DND-41 (cell line): Measurements from ENCODE around the gene CD320.

Source experiments
- EZH2 ChIP-seq: IDR thresholded peaks from 3 replicates; pipeline ENCODE4 v1.6.1; 2012; ENCODE audit warnings: borderline replicate concordance, low read depth, mild to moderate bottlenecking, moderate library complexity, low read length, inconsistent platforms; ENCODE audit not compliant: severe bottlenecking
- TF ChIP-seq, protein P1 (sequence below): IDR thresholded peaks from 2 replicates; pipeline ENCODE4 v1.5.1; 2012; ENCODE audit warnings: borderline replicate concordance, low read length, moderate library complexity, mild to moderate bottlenecking; ENCODE audit not compliant: poor library complexity, severe bottlenecking; ENCODE audit errors: extremely low read depth

DNA sequence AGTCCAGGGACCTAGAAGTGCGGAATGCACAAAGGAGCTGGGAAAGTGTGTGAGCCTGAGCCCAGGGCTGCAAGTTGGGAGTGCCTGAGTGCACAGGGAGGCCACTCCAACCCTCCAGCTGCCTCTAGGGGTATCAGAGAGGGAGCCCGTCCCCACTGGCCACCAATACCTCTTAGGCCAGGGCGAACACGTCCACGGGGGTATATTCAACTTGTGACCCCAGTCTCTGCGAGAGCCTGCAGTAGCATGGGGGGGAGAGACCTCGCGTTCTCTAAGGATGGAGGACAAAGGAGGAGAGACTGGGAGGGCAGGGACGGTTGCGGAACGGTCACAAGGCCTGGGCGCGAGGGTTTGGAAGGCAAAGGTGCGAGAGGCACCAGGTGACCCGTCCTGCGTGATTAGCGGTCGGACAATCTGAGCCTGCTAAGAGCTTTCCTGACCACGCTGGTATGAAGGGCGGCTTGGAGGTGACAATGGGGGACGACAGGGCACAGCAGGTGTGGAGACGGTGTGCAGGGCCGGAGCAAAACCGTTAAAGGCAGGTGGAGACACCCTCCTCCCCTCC lies 676 bp downstream of the CD320 start:
- TF ChIP-seq, protein P1, sequence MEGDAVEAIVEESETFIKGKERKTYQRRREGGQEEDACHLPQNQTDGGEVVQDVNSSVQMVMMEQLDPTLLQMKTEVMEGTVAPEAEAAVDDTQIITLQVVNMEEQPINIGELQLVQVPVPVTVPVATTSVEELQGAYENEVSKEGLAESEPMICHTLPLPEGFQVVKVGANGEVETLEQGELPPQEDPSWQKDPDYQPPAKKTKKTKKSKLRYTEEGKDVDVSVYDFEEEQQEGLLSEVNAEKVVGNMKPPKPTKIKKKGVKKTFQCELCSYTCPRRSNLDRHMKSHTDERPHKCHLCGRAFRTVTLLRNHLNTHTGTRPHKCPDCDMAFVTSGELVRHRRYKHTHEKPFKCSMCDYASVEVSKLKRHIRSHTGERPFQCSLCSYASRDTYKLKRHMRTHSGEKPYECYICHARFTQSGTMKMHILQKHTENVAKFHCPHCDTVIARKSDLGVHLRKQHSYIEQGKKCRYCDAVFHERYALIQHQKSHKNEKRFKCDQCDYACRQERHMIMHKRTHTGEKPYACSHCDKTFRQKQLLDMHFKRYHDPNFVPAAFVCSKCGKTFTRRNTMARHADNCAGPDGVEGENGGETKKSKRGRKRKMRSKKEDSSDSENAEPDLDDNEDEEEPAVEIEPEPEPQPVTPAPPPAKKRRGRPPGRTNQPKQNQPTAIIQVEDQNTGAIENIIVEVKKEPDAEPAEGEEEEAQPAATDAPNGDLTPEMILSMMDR = no peak
- no peak for TF ChIP-seq EZH2
